Fibroblast of lung (primary cell): ENCODE results near the gene SLC25A25. TPM values are rescaled to one million over a fixed set of nuclear protein-coding genes. Genes with fewer than 3 reads are reported as not detected.

Experiments
- DNase-seq, 2 donors: peaks; one replicate each; pipeline versions ENCODE4 v3.0.0 to v3.0.0-alpha.2; 2010; ENCODE audit warnings: low read depth in 2 of 2
- H2AFZ ChIP-seq: 2 replicates; pipeline ENCODE4 v1.5.1; 2012; ENCODE audit warnings: low read length, control low read depth, inconsistent platforms
- H3K27ac ChIP-seq: 2 replicates; pipeline ENCODE4 v1.5.1; 2011; ENCODE audit warnings: low read length, control low read depth; ENCODE audit not compliant: insufficient read depth
- H3K27me3 ChIP-seq: 2 replicates; pipeline ENCODE4 v1.5.1; 2011; ENCODE audit warnings: mild to moderate bottlenecking, low read length; ENCODE audit not compliant: control insufficient read depth, insufficient read depth
- H3K36me3 ChIP-seq: 2 replicates; pipeline ENCODE4 v1.5.1; 2011; ENCODE audit warnings: low read length; ENCODE audit not compliant: control insufficient read depth, insufficient read depth
- H3K4me1 ChIP-seq: 2 replicates; pipeline ENCODE4 v1.5.1; 2011; ENCODE audit warnings: low read length; ENCODE audit not compliant: control insufficient read depth, insufficient read depth; ENCODE audit errors: extremely low read depth
- H3K4me2 ChIP-seq: 2 replicates; pipeline ENCODE4 v1.5.1; 2011; ENCODE audit warnings: low read length, control low read depth; ENCODE audit not compliant: insufficient read depth; ENCODE audit errors: extremely low read depth
- H3K4me3 ChIP-seq, 4 experiments: fragments of 200-600 bp in 1 of 4; sonication (generic) in 1 of 4; replicated peaks in 1 of 4; 2 replicates each; pipeline ENCODE4 v1.5.1; 2011 to 2016; ENCODE audit warnings: low read length in 4 of 4, low read depth in 3 of 4, mild to moderate bottlenecking in 3 of 4, control low read depth in 2 of 4, inconsistent platforms in 1 of 4, mixed read lengths in 1 of 4; ENCODE audit not compliant: insufficient read depth in 1 of 4; ENCODE audit errors: control extremely low read depth in 1 of 4
- H3K79me2 ChIP-seq: 2 replicates; pipeline ENCODE4 v1.5.1; 2012; ENCODE audit warnings: mild to moderate bottlenecking, low read length, inconsistent platforms; ENCODE audit not compliant: control insufficient read depth, insufficient read depth
- H3K9ac ChIP-seq: 2 replicates; pipeline ENCODE4 v1.5.1; 2011; ENCODE audit warnings: mild to moderate bottlenecking, low read length, control low read depth; ENCODE audit not compliant: insufficient read depth
- H3K9me3 ChIP-seq: 2 replicates; pipeline ENCODE4 v1.5.1; 2012; ENCODE audit warnings: low read depth, low read length; ENCODE audit not compliant: control insufficient read depth, insufficient read depth
- H4K20me1 ChIP-seq: 2 replicates; pipeline ENCODE4 v1.5.1; 2011; ENCODE audit warnings: low read length; ENCODE audit not compliant: control insufficient read depth, insufficient read depth; ENCODE audit errors: extremely low read depth
- EZH2 ChIP-seq: IDR thresholded peaks from 2 replicates; pipeline ENCODE4 v1.5.1; 2012; ENCODE audit warnings: low read length, control low read depth, mild to moderate bottlenecking; ENCODE audit errors: missing control alignments
- polyA plus RNA-seq, 2 donors: library from polyadenylated mRNA; depleted of rRNA in 1 of 2; stranded (reverse) in 1 of 2; unstranded in 1 of 2; fragments of >200 nt; gene quantifications; 2 replicates each; pipeline ENCODE4 v1.2.1, GENCODE V29; 2011 to 2012; ENCODE audit warnings: missing spikeins in 1 of 2
- total RNA-seq: library from RNA; depleted of rRNA; stranded (reverse); fragments of >200 nt; gene quantifications from 2 replicates; pipeline ENCODE4 v1.2.1, GENCODE V29; 2014
- TF ChIP-seq, protein P1 (sequence below), 2 donors: IDR thresholded peaks in 1 of 2; conservative IDR thresholded peaks in 1 of 2; 1 replicate in 1 of 2; 2 replicates in 1 of 2; pipeline ENCODE4 v1.5.1; 2011 to 2012; ENCODE audit warnings: low read length in 2 of 2, control low read depth in 1 of 2, inconsistent platforms in 1 of 2, low read depth in 1 of 2, mild to moderate bottlenecking in 1 of 2

Gene SLC25A25
- total and polyA plus RNA-seq, 2 donors (not counting 1 experiment from before 2014, with no cell fraction given), result 14.0 to 30.7 TPM

DNA sequence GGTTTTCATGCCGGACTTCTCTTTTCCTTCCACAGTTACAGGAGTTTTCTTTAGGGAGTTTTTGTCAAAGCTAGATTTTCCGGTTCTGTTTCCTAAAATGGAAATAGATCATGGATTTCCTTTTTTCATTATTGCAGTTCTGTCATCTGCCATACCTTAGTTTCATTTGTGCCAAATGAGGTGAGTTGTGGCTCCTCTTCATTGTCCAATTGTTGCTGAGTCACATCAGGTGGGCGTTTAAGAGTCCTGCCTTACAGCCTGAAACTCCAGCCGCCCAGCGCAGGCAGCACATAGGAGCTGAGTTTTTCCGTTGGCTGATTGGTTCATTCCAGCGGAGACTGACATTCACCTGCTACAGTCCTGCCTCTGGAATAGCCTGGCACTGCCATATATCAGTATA, 14.1 kb downstream of the SLC25A25 start:
- no peak for TF ChIP-seq EZH2
- TF ChIP-seq, protein P1, sequence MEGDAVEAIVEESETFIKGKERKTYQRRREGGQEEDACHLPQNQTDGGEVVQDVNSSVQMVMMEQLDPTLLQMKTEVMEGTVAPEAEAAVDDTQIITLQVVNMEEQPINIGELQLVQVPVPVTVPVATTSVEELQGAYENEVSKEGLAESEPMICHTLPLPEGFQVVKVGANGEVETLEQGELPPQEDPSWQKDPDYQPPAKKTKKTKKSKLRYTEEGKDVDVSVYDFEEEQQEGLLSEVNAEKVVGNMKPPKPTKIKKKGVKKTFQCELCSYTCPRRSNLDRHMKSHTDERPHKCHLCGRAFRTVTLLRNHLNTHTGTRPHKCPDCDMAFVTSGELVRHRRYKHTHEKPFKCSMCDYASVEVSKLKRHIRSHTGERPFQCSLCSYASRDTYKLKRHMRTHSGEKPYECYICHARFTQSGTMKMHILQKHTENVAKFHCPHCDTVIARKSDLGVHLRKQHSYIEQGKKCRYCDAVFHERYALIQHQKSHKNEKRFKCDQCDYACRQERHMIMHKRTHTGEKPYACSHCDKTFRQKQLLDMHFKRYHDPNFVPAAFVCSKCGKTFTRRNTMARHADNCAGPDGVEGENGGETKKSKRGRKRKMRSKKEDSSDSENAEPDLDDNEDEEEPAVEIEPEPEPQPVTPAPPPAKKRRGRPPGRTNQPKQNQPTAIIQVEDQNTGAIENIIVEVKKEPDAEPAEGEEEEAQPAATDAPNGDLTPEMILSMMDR (conservative IDR thresholded peaks at IDR 0.05 in 1 of 2, IDR thresholded peaks at IDR 0.05 in 1 of 2; ENCODE audit: low read depth in 1 of 2, low read length in 2 of 2), result no peak
- H3K79me2 ChIP-seq, result peaks cover 46% of the 10 kb centered on the region
- no peaks in the 10 kb centered on the region for H3K36me3 ChIP-seq
- peak overlapping the region; percentile 90 for H3K27ac ChIP-seq
- H4K20me1 ChIP-seq, result no peaks in the 10 kb centered on the region
- DNase-seq, result peak in 1 of 2 donors; percentile 67
- no peak overlapping the region for H3K9ac ChIP-seq
- no peaks in the 10 kb centered on the region for H3K27me3 ChIP-seq
- H3K9me3 ChIP-seq, result no peaks in the 10 kb centered on the region
- peaks cover 31% of the 10 kb centered on the region for H3K4me1 ChIP-seq
- no peak overlapping the region for H2AFZ ChIP-seq
- H3K4me2 ChIP-seq, result no peak overlapping the region
- no peak overlapping the region for H3K4me3 ChIP-seq

DNA sequence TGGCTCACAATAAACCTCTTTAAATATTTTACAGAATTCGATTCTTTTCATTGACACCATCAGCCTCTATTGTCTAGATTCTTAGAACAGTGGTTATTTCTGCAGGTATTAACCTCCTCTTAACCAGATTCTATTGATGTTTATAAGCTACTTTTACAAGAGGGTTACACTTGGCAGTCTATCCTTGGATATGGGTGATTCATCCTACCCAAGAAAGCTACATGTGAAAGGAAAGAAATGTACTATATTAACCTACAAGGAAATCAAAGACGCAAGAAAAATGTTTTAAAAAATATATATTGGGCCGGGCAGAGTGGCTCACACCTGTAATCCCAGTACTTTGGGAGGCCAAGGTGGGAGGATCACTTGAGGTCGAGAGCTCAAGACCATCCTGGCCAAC, 16.7 kb downstream of the SLC25A25 start:
- Histone ChIP-seq H3K4me1 (peaks cover 18% of the 10 kb centered on the region), H3K36me3 (no peaks in the 10 kb centered on the region), H3K9ac (no peak overlapping the region), H3K27ac (no peak overlapping the region), H3K4me3 (no peak overlapping the region), H2AFZ (no peak overlapping the region), H3K79me2 (peaks cover 45% of the 10 kb centered on the region), H4K20me1 (no peaks in the 10 kb centered on the region), H3K27me3 (no peaks in the 10 kb centered on the region), H3K9me3 (no peaks in the 10 kb centered on the region), H3K4me2 (no peak overlapping the region)
- TF ChIP-seq, protein P1 (conservative IDR thresholded peaks at IDR 0.05 in 1 of 2, IDR thresholded peaks at IDR 0.05 in 1 of 2; ENCODE audit: low read depth in 1 of 2, low read length in 2 of 2), result no peak
- TF ChIP-seq EZH2, result no peak
- peak; percentile 24 to 42 for DNase-seq

DNA sequence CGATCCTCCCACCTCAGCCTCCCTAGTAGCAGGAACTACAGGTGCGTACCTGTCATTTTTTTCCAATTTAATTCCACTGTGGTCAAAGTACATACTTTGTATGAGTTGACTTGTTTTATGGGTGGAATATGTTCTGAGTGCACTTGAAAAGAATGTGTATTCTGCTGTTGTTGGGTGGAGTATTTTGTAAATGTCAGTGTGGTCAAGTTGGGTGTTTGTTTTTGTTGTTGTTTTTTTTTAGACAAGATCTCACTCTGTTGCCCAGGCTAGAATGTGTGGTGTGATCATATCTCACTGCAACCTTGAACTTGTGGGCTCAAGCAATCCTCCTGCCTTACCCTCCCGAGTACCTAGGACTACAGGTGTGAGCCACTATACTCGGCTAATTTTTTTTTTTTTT, 17.9 kb downstream of the SLC25A25 start:
- Histone ChIP-seq H3K79me2 (peaks cover 49% of the 10 kb centered on the region), H3K4me3 (no peak overlapping the region), H3K36me3 (no peaks in the 10 kb centered on the region), H4K20me1 (no peaks in the 10 kb centered on the region), H3K27me3 (no peaks in the 10 kb centered on the region), H3K4me1 (peaks cover 15% of the 10 kb centered on the region), H2AFZ (no peak overlapping the region), H3K9ac (no peak overlapping the region), H3K4me2 (no peak overlapping the region), H3K9me3 (no peaks in the 10 kb centered on the region), H3K27ac (no peak overlapping the region)
- no peak for DNase-seq
- TF ChIP-seq, protein P1 (conservative IDR thresholded peaks at IDR 0.05 in 1 of 2, IDR thresholded peaks at IDR 0.05 in 1 of 2; ENCODE audit: low read depth in 1 of 2, low read length in 2 of 2), result no peak
- TF ChIP-seq EZH2, result no peak
